ENCODE measurements around the gene HTT-AS.

HTT-AS gene

GRCh38 chr4:3017504-3017903 lies 56.8 kb downstream of the HTT-AS start:
- Histone ChIP-seq H3K4me1 (ENCODE audit: low read depth, poor library complexity, severe bottlenecking) (no peaks in the 10 kb centered on the region), H3K4me3 (IDR thresholded peaks at IDR 0.05; ENCODE audit: insufficient read depth, low read depth, low read length) (no peak overlapping the region), H3K9ac (no peak overlapping the region), H3K27me3 (ENCODE audit: insufficient read depth, low read depth) (no peaks in the 10 kb centered on the region), H3K79me2 (ENCODE audit: insufficient read depth, low read depth) (no peaks in the 10 kb centered on the region), H4K20me1 (ENCODE audit: insufficient read depth) (no peaks in the 10 kb centered on the region), H3K4me2 (no peak overlapping the region), H2AFZ (ENCODE audit: low read depth) (no peak overlapping the region), H3K27ac (no peak overlapping the region), H3K36me3 (ENCODE audit: insufficient read depth) (no peaks in the 10 kb centered on the region)
- no peak for TF ChIP-seq CTCF (conservative IDR thresholded peaks at IDR 0.05; ENCODE audit: low read depth, low read length)

- H3K79me2 ChIP-seq (ENCODE audit: insufficient read depth, low read depth) = no peaks in the 10 kb centered on the region
- no peaks in the 10 kb centered on the region for H3K27me3 ChIP-seq (ENCODE audit: insufficient read depth, low read depth)
- H4K20me1 ChIP-seq (ENCODE audit: insufficient read depth) = no peaks in the 10 kb centered on the region
- no peaks in the 10 kb centered on the region for H3K4me1 ChIP-seq (ENCODE audit: low read depth, poor library complexity, severe bottlenecking)
- H3K27ac ChIP-seq = no peak overlapping the region
- no peak overlapping the region for H3K9ac ChIP-seq
- H3K4me2 ChIP-seq = no peak overlapping the region
- no peaks in the 10 kb centered on the region for H3K36me3 ChIP-seq (ENCODE audit: insufficient read depth)
- H3K4me3 ChIP-seq (IDR thresholded peaks at IDR 0.05; ENCODE audit: insufficient read depth, low read depth, low read length) = no peak overlapping the region
- no peak overlapping the region for H2AFZ ChIP-seq (ENCODE audit: low read depth)
- TF ChIP-seq CTCF (conservative IDR thresholded peaks at IDR 0.05; ENCODE audit: low read depth, low read length) = no peak
These were observed 57.4 kb downstream of the HTT-AS start for GRCh38 chr4:3016961-3017360.

GRCh38 chr4:3013839-3014350 lies 60.4 kb downstream of the HTT-AS start:
- Histone ChIP-seq H2AFZ (ENCODE audit: low read depth) (no peak overlapping the region), H3K4me1 (ENCODE audit: low read depth, poor library complexity, severe bottlenecking) (no peaks in the 10 kb centered on the region), H3K4me2 (no peak overlapping the region), H3K4me3 (IDR thresholded peaks at IDR 0.05; ENCODE audit: insufficient read depth, low read depth, low read length) (no peak overlapping the region), H3K9ac (no peak overlapping the region), H3K79me2 (ENCODE audit: insufficient read depth, low read depth) (no peaks in the 10 kb centered on the region), H4K20me1 (ENCODE audit: insufficient read depth) (no peaks in the 10 kb centered on the region), H3K36me3 (ENCODE audit: insufficient read depth) (no peaks in the 10 kb centered on the region), H3K27ac (no peak overlapping the region), H3K27me3 (ENCODE audit: insufficient read depth, low read depth) (no peaks in the 10 kb centered on the region)
- no peak for TF ChIP-seq CTCF (conservative IDR thresholded peaks at IDR 0.05; ENCODE audit: low read depth, low read length)

Measured in KMS-11 (cell line).